ENCODE measurements around the gene TST.

Gene TST

GRCh38 chr22:37064553-37064952, 45.3 kb upstream of the TST start:
- TF ChIP-seq, protein P1, sequence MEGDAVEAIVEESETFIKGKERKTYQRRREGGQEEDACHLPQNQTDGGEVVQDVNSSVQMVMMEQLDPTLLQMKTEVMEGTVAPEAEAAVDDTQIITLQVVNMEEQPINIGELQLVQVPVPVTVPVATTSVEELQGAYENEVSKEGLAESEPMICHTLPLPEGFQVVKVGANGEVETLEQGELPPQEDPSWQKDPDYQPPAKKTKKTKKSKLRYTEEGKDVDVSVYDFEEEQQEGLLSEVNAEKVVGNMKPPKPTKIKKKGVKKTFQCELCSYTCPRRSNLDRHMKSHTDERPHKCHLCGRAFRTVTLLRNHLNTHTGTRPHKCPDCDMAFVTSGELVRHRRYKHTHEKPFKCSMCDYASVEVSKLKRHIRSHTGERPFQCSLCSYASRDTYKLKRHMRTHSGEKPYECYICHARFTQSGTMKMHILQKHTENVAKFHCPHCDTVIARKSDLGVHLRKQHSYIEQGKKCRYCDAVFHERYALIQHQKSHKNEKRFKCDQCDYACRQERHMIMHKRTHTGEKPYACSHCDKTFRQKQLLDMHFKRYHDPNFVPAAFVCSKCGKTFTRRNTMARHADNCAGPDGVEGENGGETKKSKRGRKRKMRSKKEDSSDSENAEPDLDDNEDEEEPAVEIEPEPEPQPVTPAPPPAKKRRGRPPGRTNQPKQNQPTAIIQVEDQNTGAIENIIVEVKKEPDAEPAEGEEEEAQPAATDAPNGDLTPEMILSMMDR (IDR thresholded peaks at IDR 0.05): no peak
- Mint-ChIP-seq H3K27me3 (ENCODE audit: low read depth, poor library complexity) (peaks cover 4% of the 10 kb centered on the region), H3K36me3 (ENCODE audit: low read depth) (no peaks in the 10 kb centered on the region)

GRCh38 chr22:37063431-37064420, 44.5 kb upstream of the TST start:
- Mint-ChIP-seq H3K36me3 (ENCODE audit: low read depth) (no peaks in the 10 kb centered on the region), H3K27me3 (ENCODE audit: low read depth, poor library complexity) (peaks cover 4% of the 10 kb centered on the region), H3K4me3 (no peak overlapping the region), H3K9me3 (no peaks in the 10 kb centered on the region), H3K4me1 (no peaks in the 10 kb centered on the region), H3K27ac (no peak overlapping the region)
- TF ChIP-seq, protein P1 (IDR thresholded peaks at IDR 0.05): no peak
- DNase-seq: no peak

More at GRCh38 chr22:37064553-37064952, 45.3 kb upstream of the TST start:
- Mint-ChIP-seq H3K9me3 (no peaks in the 10 kb centered on the region), H3K27ac (no peak overlapping the region), H3K4me1 (no peaks in the 10 kb centered on the region), H3K4me3 (no peak overlapping the region)
- no peak for DNase-seq

- Mint-ChIP-seq H3K36me3 (ENCODE audit: low read depth) (no peaks in the 10 kb centered on the region), H3K27ac (peak overlapping the region; percentile 31), H3K9me3 (no peaks in the 10 kb centered on the region), H3K4me3 (no peak overlapping the region), H3K4me1 (no peaks in the 10 kb centered on the region), H3K27me3 (ENCODE audit: low read depth, poor library complexity) (peaks cover 4% of the 10 kb centered on the region)
- TF ChIP-seq, protein P1 (IDR thresholded peaks at IDR 0.05): no peak
- no peak for DNase-seq
Measured at GRCh38 chr22:37062702-37063381, 43.6 kb upstream of the TST start.

DNA sequence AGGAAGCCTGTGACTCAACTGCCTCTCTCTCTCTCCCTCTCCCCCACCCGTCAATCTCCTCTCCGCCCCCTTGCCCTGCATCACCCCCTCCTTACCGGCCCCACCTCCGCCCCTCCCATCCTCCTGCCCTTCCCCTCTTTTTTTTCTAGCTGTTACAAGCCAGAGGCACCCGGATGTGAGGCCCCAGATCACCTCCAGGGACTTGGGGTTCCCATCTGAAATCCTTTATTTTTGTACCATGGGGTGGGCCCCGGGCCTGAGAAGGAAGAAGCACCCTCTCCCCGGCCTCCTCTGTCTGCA, 43.1 kb upstream of the TST start:
- H3K27ac Mint-ChIP-seq: no peak overlapping the region
- peaks cover 4% of the 10 kb centered on the region for H3K27me3 Mint-ChIP-seq (ENCODE audit: low read depth, poor library complexity)
- H3K4me1 Mint-ChIP-seq: no peaks in the 10 kb centered on the region
- TF ChIP-seq, protein P1 (IDR thresholded peaks at IDR 0.05): no peak
- H3K9me3 Mint-ChIP-seq: no peaks in the 10 kb centered on the region
- H3K4me3 Mint-ChIP-seq: no peak overlapping the region
- DNase-seq: no peak
- H3K36me3 Mint-ChIP-seq (ENCODE audit: low read depth): no peaks in the 10 kb centered on the region

GRCh38 chr22:37061611-37062375, 42.5 kb upstream of the TST start:
- no peak for DNase-seq
- H3K36me3 Mint-ChIP-seq (ENCODE audit: low read depth): no peaks in the 10 kb centered on the region
- H3K27ac Mint-ChIP-seq: no peak overlapping the region
- TF ChIP-seq, protein P1 (IDR thresholded peaks at IDR 0.05): no peak
- no peak overlapping the region for H3K4me3 Mint-ChIP-seq
- H3K9me3 Mint-ChIP-seq: no peaks in the 10 kb centered on the region
- H3K27me3 Mint-ChIP-seq (ENCODE audit: low read depth, poor library complexity): peaks cover 4% of the 10 kb centered on the region
- no peaks in the 10 kb centered on the region for H3K4me1 Mint-ChIP-seq
